Stimulated activated CD8-positive, alpha-beta memory T cell treated with anti-CD3 and anti-CD28 coated beads, Interleukin-12 subunit alpha, Interleukin-12 subunit beta, amount 100 ng/mL, for 4 hours (primary cell): ENCODE data around the gene MYBBP1A.

Experiments
- DNase-seq: peaks from one replicate; pipeline ENCODE4 v3.0.0-alpha.2; 2020; ENCODE audit warnings: low read depth

MYBBP1A gene

DNA sequence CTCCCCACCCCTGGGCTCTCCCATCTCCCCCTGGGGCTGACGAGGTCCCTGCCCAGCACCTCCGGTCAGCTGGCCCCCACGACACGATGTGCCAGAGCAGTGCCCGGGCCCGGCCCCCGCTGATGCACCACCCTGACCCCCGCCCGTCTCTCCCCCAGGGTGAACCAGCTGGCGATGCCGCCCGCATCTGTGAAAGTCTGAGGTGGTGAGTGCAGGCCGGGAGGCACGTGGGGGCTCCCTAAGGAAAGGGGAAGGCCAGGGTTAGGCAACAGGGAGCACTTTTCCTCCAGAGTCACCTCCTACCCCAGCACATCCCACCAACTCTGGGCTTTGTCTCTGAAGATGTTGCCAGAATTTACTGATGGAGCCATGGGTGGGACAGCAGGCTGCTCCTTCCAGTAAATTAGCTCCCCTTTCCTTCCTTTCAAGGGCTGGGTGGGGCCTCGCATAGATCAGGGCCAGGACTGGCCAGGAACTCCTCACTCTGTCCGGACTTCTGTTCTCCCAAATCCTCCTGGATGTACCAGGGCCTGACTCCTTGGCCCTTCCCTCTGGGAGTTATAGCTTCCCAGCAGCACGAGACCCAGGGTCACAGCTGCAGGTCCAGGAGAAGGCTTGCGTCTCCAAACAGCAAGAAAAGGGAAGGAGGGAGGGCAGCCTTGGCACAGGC is 18.3 kb downstream of the MYBBP1A start:
- DNase-seq, result no peak

GRCh38 chr17:4536259-4536741 is 18.9 kb downstream of the MYBBP1A start:
- DNase-seq, result no peak

DNA sequence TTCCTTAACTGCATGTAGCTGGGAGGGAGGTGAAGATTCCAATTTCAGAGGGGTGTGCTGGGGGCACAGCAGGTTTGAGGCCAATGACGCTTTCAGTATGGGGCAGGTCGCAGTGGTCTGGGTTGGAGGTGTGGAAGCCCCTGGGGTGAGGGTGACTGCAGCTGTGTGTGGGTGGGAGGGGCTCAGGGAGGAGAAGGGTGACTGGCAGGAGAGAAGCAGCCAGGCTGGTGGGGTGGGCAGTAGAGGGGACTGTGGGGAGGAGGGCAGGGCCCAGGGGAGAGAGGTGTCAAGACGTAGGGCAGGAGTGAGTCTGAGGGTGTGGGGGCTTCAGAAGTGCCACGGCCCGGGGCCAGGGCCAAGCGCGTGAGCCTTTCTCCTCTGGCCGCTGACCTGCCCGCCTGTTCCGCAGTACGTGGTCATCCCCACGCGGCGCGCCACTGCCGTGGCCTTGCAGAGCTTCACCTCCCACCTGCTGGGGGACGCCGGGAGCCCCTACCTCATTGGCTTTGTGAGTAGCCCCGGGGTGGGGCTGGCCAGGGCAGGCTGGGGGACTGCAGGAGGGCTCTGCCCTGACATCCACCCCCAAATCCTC is 19.4 kb downstream of the MYBBP1A start:
- DNase-seq, result no peak

DNA sequence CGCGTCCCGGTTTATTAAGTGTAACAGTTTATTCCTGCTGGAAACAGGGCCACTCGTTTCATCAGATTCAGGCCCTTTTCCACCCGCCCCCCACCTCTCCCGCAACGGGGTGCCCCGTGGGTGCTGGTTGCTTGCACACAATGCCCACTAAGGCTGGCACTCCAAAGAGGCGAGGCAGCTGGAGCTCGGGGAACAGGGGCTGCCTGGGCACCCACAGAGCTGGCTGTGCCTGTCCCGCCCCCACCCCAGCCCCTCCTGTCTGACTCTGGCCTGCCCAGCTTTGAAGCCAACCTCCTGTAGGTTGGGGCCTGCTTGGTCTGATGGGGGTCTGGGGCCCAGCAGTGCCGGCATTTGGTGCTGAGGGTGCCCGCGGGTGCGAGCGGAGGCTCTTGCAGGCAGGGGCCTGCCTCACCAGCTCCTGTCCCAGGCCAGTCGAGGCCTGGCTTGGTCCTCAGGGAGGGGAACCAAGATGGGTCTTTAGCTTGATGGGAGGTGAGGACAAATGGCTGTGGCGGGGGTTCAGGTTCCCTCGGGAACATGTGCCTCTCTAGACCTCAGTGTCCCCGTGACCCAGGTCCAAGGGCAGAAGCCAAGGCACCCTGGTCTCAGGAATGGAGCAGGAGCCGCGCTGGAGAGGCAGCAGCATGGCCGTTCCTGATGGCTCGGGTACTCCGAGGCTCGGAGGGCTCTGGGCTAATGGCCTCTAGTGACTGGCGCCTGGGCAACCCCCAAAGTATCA is 20.1 kb downstream of the MYBBP1A start:
- DNase-seq, result no peak

DNA sequence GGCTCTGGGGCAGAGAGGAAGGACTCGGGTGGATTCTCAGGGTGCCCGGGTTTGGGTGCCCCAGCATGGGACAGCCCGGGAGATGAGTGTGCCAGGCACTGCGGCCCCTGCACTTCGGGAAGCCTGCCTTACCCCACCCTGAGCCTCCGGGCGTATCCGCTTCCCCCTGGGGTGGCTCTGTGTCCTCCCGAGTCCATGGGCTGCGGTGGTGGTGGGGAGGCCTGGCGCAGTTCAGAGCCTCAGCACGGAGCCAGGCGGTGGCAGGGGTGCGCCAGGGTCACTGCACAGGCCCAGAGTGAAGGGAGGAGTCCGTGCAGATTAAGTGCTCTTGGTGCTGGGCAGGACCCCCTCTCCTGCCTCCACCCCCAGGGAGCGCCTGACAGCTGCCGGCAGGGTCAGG is 20.7 kb downstream of the MYBBP1A start:
- DNase-seq, result no peak

GRCh38 chr17:4533523-4534504 is 21.4 kb downstream of the MYBBP1A start:
- no peak for DNase-seq

DNA sequence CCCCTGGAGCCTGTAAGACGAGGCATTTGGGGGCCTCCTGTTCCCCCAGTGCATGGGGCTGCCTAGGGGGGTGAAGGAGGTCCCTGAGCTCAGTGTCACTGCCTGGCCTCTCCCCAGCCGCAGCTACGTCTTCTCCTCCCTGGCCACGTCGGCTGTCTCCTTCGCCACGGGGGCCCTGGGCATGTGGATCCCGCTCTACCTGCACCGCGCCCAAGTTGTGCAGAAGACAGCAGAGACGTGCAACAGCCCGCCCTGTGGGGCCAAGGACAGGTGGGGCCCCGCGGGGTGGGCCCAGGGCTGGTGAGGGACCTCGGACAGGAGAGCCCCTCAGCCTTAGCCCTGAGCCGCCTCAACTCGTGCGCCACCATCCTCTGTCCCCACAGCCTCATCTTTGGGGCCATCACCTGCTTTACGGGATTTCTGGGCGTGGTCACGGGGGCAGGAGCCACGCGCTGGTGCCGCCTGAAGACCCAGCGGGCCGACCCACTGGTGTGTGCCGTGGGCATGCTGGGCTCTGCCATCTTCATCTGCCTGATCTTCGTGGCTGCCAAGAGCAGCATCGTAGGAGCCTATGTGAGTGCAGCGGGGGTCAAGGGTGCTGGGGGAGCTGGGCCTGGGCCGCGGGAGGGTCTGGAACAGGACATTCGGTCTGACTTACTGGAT is 22.2 kb downstream of the MYBBP1A start:
- no peak for DNase-seq

DNA sequence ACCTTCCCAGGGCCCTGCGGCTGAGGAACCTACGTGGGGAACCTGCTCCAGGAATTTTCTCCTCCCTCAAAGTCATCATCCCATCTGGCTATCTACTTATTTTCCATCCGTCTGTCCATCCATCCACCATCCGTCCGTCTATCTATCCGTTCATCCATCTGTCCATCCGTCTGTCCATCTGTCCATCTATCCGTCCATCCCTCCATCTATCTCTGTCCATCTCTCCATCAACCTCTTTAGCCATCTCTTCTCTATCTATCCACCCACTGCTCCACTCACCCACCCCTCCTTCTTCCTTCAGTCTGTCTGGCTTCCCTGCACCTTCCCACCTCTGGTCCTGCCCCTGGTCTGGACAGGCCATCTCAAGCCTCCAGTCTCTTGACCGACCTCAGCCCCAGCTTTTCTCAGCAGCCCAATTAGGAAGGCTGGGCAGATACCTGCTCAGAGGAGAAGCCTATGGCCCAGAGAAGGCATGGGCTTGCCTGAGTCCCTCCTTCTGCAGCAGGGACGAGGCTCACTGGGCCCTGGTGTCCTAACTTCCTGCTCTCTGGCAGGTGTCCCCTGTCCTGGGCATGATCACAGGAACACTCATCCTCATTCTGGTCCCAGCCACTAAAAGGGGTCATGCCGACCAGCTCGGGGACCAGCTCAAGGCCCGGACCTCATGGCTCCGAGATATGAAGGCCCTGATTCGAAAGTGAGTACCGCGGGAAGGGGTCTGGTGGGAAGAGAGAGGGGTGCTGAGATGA is 23.0 kb downstream of the MYBBP1A start:
- no peak for DNase-seq

- DNase-seq, result no peak
These were observed 24.1 kb downstream of the MYBBP1A start for GRCh38 chr17:4530799-4531730.

DNA sequence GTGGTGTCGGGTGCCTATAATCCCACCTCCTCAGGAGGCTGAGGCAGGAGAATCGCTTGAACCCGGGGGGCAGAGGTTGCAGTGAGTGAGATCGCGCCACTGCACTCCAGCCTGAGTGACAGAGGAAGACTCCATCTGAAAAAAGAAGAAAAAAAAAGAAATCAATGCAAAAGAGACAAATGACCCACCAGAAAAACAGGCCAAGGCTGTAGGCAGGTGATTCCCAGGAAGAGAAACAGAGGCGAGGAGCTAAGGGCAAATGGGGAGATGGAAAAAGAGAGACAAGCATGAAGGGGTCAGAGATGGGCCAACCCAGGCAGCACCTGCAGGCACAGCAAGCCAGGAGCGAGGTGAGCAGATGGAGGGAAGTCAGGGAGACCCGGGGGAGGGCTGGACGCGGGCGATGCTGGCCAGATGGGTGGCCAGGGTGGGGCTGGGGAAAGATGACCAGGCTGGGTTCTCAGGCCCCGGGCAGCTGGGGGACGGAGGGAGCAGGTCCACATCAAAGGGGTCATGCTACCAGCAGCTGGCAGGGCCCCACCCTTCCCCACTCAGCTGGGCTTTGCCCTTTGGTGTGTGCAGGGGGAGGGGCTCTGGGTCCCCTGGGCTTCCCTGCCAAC is 25.5 kb downstream of the MYBBP1A start:
- DNase-seq, result no peak

DNA sequence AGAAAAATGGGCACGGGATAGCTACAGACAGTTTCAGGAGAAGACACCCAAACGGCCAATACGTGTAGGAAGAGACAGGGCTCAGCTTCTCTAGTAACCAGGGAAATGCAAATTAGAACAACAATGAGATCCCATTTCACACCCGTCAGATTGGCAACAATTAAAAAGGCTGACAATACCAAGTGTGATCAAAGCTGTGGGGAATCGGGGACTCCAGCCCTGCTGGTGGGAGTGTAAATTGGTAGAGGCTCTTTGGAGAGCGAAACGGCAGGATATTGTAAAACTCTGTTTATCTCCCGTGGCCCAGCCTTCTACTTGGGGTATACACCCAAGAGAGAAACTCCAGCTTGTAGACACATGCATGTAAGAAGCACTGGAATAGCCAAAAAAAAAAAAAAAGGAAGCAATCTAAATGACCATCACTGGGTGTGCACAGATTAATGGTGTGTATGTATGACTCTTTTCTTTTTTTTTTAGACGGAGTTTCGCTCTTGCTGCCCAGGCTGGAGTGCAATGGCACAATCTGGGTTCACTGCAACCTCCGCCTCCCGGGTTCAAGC is 27.5 kb downstream of the MYBBP1A start:
- no peak for DNase-seq

DNA sequence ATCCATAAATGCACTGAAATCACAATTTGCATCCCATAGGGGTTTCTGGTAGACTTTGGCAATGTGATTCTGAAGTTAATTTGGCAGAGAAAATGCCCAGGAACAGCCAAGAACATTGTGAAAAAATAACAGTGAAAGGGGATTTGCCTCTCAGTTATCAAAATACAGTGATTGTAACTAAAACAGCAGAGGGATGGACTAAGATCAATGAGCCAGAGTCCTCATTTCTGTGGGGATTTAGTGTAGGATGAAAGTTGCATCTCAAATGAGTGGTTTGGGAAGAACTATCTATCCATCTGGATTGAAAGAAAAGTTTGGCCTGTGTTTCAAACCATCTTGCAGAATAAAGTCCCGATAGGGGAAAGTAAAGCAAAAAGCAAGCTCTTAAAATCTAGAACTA is 28.1 kb downstream of the MYBBP1A start:
- no peak for DNase-seq

DNA sequence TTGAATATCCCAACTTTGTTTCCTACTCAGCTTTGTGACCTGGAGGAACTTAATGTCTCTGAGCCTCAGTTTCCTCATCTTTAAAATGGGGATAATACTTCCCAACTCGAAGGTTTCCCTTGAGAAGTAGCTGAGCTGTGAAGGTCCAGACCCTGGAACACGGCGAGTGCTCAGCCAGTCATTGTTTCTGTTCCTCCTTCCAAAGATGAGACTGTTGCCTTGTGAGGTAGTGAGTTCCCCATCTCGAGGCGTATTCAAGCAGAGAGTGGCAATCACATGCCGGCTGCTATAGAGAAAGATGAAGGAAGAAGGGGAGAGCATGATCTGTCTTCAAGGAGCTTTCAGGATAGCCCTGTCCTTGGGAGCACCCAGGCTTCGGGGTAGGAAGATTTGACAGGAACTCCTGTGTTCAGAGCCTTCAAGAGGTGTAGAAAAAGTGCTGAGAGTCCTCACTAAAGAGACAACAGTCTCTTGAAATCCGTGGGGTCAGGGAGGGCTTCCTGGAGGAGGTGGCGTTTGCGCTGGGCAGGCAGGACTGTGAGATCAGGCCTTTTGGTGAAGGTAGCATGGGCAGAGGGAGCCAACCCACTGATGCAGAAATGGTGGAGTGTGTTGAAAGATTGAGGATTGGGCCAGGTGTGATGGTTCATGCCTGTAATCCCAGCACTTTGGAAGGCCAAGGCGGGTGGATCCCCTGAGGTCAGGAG is 29.3 kb downstream of the MYBBP1A start:
- no peak for DNase-seq

DNA sequence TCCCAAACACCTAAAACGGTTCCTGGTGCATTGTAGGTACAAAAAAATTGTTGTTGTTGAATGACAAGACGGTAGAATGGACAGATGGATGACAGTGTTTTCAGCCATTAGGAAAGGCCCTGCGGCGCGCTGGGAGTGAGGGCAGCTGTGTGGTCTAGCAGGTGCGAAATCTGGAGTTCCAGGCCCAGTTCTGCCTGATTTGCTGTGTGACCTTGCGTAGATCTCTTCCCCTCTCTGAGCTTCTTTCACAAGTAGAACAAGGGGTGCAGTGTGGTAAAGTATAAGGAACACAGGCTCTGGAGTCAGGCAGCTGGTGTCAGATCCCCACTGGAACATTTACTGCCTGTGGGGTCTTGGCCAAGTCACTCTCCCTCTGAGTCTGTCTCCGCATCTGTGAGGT is 31.2 kb downstream of the MYBBP1A start:
- DNase-seq, result no peak

- DNase-seq, result no peak
These were observed 32.5 kb downstream of the MYBBP1A start for GRCh38 chr17:4522661-4523060.

GRCh38 chr17:4520894-4521600 is 34.1 kb downstream of the MYBBP1A start:
- DNase-seq, result no peak

- DNase-seq, result no peak
These were observed 34.9 kb downstream of the MYBBP1A start for GRCh38 chr17:4520060-4520893.
